GM12892 (cell line): Measurements from ENCODE around the gene NAA60.
"Not testable (repeated sequence)": the region's sequence is repeated elsewhere in the genome, so short reads cannot be mapped to it uniquely, and the experiment has no call there.

ENCODE experiments used
- DNase-seq: peaks from one replicate; pipeline ENCODE4 v3.0.0; 2011; ENCODE audit not compliant: insufficient read length
- FAIRE-seq: peaks from 2 replicates; lab custom pipeline; 2011; peaks lifted over from hg19 to GRCh38; lab: Jason Lieb, UNC
- POLR2A ChIP-seq: IDR thresholded peaks from 2 replicates; pipeline ENCODE4 v1.6.1; 2011; ENCODE audit warnings: low read depth, low read length, control low read depth
- POLR2AphosphoS5 ChIP-seq: IDR thresholded peaks from 2 replicates; pipeline ENCODE4 v1.6.1; 2011; ENCODE audit warnings: low read depth, low read length, control low read depth
- TAF1 ChIP-seq: IDR thresholded peaks from 2 replicates; pipeline ENCODE4 v1.6.1; 2011; ENCODE audit warnings: low read depth, mild to moderate bottlenecking, control low read depth, low read length, borderline replicate concordance

NAA60 gene

DNA sequence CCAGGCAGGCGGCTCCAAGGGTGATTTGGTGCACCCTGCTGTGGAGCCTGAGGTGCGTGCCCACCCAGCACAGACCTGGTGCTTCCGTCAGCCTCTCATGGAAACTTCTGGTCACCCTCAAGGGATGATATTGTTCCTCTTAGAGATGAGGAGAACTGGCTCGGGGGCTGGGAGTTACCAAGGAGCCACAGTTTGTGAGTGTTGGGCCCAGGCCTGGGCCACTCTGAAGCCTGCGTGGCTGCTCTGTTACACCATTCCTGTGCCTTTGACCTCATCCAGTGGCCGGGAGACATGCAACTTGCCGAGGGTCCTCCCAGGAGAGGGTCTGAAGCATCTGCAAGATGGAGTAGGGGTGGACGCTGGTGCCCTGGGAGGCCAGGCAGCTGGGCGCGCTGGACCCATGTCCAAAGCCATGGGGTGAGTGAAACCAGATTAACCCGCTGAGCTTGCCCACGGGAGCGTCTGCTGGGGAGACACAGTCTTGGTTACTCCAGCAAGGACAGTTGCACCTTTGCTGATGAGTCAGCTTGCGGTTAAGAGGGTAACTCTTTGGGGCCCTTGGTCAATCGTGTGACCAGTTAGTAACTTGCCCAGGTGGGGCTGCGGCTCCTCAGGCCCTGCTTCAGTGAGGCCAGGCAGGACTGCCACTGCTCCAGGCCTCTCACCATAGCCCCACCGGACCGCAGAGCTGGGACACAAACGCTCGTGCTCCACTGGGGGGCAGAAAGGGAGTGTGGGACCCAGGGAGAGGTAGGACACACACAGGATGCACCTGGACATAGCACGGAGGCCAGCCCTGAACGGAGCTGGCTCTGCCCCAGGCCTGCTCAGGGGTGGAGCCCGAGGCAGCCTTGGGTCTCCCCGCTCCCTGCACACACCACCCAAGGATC is 44.3 kb downstream of the NAA60 start:
- FAIRE-seq (no peak), DNase-seq (no peak)
- no peak; the same call in 1 of the 2 replicates for TF ChIP-seq POLR2AphosphoS5

DNA sequence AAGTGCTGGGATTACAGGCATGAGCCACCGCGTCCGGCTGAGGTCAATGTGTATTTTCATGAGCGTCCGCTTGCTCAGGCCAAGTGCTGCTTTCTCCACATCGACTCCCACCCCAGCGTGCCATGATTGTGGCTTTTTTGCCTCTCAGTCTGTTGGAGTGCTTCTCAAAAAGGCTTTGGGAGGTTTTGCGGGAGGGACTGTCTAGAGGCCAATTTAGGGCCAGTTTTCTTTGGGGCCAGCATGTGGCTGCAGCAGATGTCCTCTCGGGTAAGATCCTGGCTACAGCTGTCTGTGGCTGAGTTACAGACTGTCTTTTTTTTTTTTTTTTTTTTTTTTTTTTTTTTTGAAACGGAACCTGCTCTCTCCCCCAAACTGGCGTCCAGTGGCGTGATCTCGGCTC is 45.3 kb downstream of the NAA60 start:
- no peak for DNase-seq
- no peak for FAIRE-seq
- no peak for TF ChIP-seq TAF1
- no peak for TF ChIP-seq POLR2A
- TF ChIP-seq POLR2AphosphoS5, result no peak

DNA sequence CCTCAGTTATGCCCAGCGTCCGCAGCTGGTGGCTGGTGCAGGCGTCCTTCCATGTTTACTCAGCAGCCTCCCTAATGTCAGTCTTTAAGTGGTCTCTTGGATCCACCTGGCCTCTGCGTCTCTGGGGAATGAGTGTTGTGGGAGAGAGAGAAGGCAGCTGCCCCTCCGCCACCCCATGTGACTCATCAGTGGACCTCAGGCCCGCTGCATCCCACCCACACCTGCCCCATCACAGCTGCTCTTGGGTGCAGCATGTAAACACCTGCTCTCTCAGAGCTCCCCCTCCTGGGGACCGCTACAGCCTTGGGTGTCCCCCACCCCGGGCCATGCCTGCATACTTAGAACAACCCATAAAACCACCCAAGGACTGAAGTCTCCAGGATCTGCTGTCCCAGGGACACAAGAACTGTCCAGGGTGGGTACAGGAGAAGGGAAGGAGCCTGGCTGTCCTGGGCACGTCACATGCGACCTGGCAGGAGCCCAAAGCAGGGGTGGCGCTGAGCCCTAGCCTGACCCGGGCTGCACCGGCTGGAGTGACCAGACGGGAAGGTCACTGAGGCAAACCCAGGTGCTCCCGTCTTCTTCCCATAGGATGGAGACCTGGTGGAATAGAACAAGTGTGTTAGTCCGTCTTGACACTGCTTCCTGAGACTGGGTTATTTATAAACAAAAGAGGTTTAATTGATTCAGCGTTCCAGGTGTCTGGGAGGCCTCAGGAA is 47.6 kb downstream of the NAA60 start:
- no peak for DNase-seq
- no peak for FAIRE-seq
- no peak for TF ChIP-seq TAF1
- no peak for TF ChIP-seq POLR2AphosphoS5
- no peak for TF ChIP-seq POLR2A

DNA sequence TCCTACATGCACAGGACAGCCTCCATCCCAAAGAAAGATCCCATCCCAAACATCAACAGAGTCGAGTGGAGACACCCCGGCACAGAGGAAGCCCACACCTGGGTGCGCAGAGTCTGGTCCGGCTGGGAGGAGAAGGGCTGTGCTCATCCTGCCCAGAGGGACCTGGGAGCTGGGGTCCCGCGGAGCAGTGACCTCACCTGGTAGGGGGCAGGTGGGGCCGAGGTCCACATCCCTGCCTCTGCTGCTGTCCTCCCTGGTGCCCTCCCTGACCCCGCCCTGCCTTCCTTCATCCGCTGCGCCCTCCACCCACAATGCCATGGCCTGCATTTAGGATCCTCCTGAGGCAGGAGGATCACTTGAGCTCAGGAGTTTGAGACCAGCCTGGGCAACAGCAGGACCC is 48.9 kb downstream of the NAA60 start:
- no peak for DNase-seq
- TF ChIP-seq POLR2AphosphoS5, result no peak
- no peak for TF ChIP-seq POLR2A
- no peak for TF ChIP-seq TAF1
- FAIRE-seq, result no peak

DNA sequence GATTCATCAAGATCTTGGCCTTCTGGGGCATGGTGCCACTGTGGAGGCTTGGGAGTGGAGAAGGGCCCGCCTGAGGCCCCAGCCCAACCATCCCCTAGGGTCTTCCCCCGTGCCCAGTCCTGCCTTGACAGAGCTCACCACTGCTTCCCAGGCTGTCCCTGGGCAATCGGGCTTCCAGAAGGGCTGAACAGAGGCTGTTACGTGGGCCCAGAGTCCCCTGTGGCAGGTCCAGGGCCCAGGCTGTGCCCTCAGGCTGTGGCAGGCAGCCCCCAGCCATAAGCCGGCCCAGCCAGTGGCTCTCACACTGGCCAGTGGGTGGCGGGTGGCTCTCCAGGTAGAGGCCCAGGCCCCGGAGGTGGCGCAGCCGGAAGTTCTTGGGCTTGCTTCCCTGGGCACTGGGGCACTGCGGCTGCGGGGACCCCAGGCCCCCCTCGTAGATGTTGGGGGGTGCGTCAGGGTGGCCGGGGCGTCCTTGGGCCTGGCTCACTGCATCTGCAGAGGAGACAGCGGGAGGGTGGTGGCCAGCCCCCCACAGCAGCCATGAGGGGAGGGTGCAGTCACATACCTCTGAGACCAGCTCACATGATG is 51.0 kb downstream of the NAA60 start:
- no peak for DNase-seq
- no peak for TF ChIP-seq POLR2AphosphoS5
- TF ChIP-seq POLR2A, result no peak
- no peak for TF ChIP-seq TAF1
- FAIRE-seq, result no peak

DNA sequence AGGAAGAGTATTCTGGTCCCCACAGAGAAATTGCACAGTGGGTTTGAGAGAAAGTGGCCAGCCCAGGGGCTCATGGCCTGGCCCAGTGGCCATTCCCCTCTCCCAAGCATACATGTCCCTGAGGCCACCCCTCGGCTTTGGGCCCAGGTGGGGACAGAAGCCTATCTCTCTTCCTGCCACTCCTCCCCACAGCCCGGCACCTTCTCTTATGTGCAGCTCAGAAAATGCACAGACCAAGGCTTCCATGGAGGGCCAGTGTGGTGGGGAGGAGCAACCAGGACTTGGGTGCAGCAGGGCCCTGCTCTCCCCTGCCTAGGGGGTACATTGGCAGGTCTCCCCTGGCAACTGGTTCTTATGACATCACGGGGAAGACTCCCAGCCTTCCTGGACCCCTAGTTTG is 51.7 kb downstream of the NAA60 start, which contains the start of gene C16orf90:
Gene C16orf90, minus strand, starts transcription at position 314 of the 400 bp plus-strand sequence. Its CDS starts 68 bp downstream, at position 246.
- TF ChIP-seq POLR2AphosphoS5 (no peak), TAF1 (no peak), POLR2A (no peak)
- FAIRE-seq (no peak), DNase-seq (no peak)

DNA sequence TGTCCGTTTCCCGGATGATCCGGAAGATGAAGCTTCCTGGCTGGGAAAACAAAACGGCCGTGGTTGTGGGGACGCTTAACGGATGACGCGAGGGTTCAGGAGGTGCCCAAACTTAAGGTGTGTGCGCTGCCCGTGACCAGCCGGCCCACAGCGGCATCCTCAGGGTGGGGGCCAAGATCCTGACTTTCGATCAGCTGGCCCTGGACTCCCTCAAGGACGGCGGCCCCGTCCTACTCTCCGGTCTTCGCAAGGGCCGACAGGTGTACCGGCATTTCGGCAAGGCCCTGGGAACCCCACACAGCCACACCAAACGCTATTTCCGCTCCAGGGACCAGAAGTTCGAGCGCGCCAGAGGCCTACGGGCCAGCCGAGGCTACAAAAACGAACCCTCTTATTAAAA is 52.9 kb downstream of the NAA60 start:
- no peak for FAIRE-seq
- TF ChIP-seq POLR2A (no peak), POLR2AphosphoS5 (no peak), TAF1 (no peak)
- no peak for DNase-seq

DNA sequence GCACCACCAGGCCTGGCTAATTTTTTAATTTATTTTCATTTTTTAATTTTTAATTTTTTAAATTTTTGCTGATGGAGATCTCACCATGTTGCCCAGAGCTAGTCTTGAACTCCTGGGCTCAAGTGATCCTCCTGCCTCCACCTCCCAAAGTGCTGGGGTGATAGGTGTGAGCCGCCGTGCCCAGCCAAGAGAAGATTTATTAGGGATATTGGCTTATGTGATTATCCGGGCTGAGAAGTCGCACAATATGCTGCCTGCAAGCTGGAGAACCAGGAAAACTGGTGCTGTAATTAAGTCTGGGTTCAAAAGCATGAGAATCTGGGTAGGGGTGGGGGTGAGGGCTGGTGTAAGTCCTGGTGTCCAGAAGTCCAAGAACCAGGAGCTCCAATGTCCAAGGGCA is 54.3 kb downstream of the NAA60 start:
- TF ChIP-seq POLR2AphosphoS5, result no peak
- TF ChIP-seq TAF1, result no peak
- no peak for TF ChIP-seq POLR2A
- no peak for DNase-seq
- no peak for FAIRE-seq

DNA sequence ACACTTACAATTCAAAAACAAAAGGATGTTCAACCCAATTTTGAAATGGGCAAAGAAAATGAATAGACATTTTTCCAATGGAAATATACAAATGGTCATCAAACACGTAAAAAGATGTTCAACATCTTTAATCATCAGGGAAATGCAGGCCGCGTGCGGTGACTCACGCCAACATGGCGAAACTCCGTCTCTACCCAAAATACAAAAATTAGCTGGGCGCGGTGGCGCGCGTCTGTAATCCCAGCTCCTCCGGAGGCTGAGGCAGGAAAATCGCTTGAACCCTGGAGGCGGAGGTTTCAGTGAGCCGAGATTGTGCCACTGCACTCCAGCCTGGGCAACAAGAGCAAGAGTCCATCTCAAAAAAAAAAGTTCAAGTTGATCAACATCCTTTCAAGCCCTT is 55.5 kb downstream of the NAA60 start:
- FAIRE-seq, result no peak
- TF ChIP-seq TAF1 (no peak), POLR2AphosphoS5 (no peak), POLR2A (no peak)
- DNase-seq, result no peak

DNA sequence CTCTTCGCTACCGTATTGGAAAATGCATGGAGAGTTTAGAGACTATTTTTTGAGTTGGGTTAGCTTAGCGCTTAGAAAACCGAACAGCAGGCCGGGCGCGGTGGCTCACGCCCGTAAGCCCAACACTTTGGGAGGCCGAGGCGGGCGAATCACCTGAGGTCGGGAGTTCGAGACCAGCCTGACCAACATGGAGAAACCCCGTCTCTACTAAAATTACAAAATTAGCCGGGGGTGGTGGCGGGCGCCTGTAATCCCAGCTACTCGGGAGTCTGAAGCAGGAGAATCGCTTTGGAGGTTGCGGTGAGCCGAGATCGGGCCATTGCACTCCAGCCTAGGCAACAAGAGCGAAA is 57.9 kb downstream of the NAA60 start:
- FAIRE-seq, DNase-seq: not testable (repeated sequence)

DNA sequence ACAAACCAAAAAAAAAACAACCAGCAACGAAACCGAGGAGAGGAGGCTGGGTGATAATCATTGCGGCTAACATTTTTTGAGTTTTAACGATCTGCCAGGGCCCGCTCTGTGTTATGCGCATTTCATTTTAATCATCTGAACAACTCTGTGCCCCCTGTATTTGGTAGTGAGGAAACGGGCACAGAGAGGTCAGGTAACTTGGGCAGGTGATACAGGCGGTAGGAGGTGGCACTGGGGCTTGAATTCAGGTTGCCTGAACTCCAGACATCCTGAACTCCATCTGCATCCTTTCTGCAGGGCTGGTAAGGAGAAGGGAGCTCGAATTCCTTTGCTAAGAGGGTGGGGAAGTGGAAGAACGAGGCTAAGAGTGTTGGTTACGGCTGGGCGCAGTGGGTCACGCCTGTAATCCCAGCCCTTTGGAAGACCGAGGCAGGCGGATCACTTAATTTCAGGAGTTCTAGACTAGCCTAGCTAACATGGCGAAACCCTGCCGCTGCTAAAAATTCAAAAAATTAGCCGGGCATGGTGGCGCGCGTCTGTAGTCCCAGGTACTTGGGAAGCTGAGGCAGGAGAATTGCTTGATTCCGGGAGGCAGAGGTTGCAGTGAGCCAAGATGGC is 58.4 kb downstream of the NAA60 start:
- FAIRE-seq (no peak), DNase-seq (no peak)
- no peak for TF ChIP-seq TAF1
- TF ChIP-seq POLR2A, result no peak
- TF ChIP-seq POLR2AphosphoS5, result no peak
